GM23338 (cell line): Measurements from ENCODE around the gene BBOX1. TPM values are rescaled to one million over a fixed set of nuclear protein-coding genes. Genes with fewer than 3 reads are reported as not detected.

Experiments used
- ATAC-seq: fragments of 200-7000 bp; cut with Tn5 transposase; 3 replicates; pipeline ENCODE4 v1.9.1; 2020
- DNase-seq: peaks from one replicate; pipeline ENCODE4 v3.0.0-alpha.2; 2015; ENCODE audit warnings: low spot score
- H2AFZ ChIP-seq: fragments of 200-600 bp; sonication (generic); 2 replicates; pipeline ENCODE4 v1.8.0; 2016; ENCODE audit warnings: antibody characterized with exemption, mild to moderate bottlenecking, moderate library complexity
- H3F3A ChIP-seq: fragments of 200-600 bp; sonication (generic); replicated peaks from 2 replicates; pipeline ENCODE4 v1.8.0; 2017; ENCODE audit warnings: antibody characterized with exemption, mixed run types, low read depth
- H3K27ac ChIP-seq: fragments of 200-600 bp; sonication (generic); 2 replicates; pipeline ENCODE4 v1.6.1; 2016; ENCODE audit warnings: low read depth
- H3K27me3 ChIP-seq: fragments of 200-600 bp; sonication (generic); 2 replicates; pipeline ENCODE4 v1.8.0; 2016; ENCODE audit warnings: mild to moderate bottlenecking, mixed run types, moderate library complexity; ENCODE audit not compliant: insufficient read depth
- H3K36me3 ChIP-seq: fragments of 200-600 bp; sonication (generic); 2 replicates; pipeline ENCODE4 v1.8.0; 2016; ENCODE audit warnings: mild to moderate bottlenecking; ENCODE audit not compliant: insufficient read depth
- H3K4me1 ChIP-seq: fragments of 200-600 bp; sonication (generic); 2 replicates; pipeline ENCODE4 v1.8.0; 2016; ENCODE audit warnings: mild to moderate bottlenecking, moderate library complexity; ENCODE audit not compliant: insufficient read depth
- H3K4me2 ChIP-seq: fragments of 200-600 bp; sonication (generic); 2 replicates; pipeline ENCODE4 v1.7.1; 2017; ENCODE audit warnings: mixed run types
- H3K4me3 ChIP-seq: fragments of 200-600 bp; sonication (generic); 2 replicates; pipeline ENCODE4 v1.6.1; 2016; ENCODE audit warnings: mixed run types
- H3K79me2 ChIP-seq: fragments of 200-600 bp; sonication (generic); replicated peaks from 2 replicates; pipeline ENCODE4 v1.8.0; 2017; ENCODE audit warnings: mild to moderate bottlenecking; ENCODE audit not compliant: insufficient read depth
- H3K9me2 ChIP-seq: fragments of 200-600 bp; sonication (generic); 2 replicates; pipeline ENCODE4 v1.8.0; 2017; ENCODE audit not compliant: insufficient read depth
- H4K20me1 ChIP-seq: fragments of 200-600 bp; sonication (generic); replicated peaks from 2 replicates; pipeline ENCODE4 v1.8.0; 2017; ENCODE audit warnings: mild to moderate bottlenecking; ENCODE audit not compliant: insufficient read depth
- H3K27ac Mint-ChIP-seq: 2 replicates; pipeline ENCODE4 v1.8.0; 2020; ENCODE audit warnings: inconsistent platforms, mild to moderate bottlenecking, moderate library complexity, mixed read lengths
- H3K27me3 Mint-ChIP-seq: 3 replicates; pipeline ENCODE4 v1.8.0; 2022; ENCODE audit warnings: low read depth, mild to moderate bottlenecking, moderate library complexity, mixed read lengths, inconsistent platforms; ENCODE audit not compliant: insufficient read depth, poor library complexity
- H3K36me3 Mint-ChIP-seq: 3 replicates; pipeline ENCODE4 v1.8.0; 2021; ENCODE audit warnings: low read depth, mild to moderate bottlenecking, inconsistent platforms, moderate library complexity, mixed read lengths
- H3K4me1 Mint-ChIP-seq: 3 replicates; pipeline ENCODE4 v1.8.0; 2020; ENCODE audit warnings: mild to moderate bottlenecking, inconsistent platforms, mixed read lengths
- H3K4me3 Mint-ChIP-seq: 3 replicates; pipeline ENCODE4 v1.8.0; 2021; ENCODE audit warnings: moderate library complexity, mild to moderate bottlenecking, inconsistent platforms, mixed read lengths
- H3K9me3 Mint-ChIP-seq: 3 replicates; pipeline ENCODE4 v1.8.0; 2020; ENCODE audit warnings: moderate library complexity, mild to moderate bottlenecking, inconsistent platforms, mixed read lengths
- EZH2 ChIP-seq: fragments of 200-600 bp; sonication (generic); IDR thresholded peaks from one replicate; pipeline ENCODE4 v1.8.0; 2017; ENCODE audit warnings: antibody characterized with exemption, mild to moderate bottlenecking, low read depth; ENCODE audit not compliant: unreplicated experiment
- EZH2phosphoT487 ChIP-seq: fragments of 200-600 bp; sonication (generic); IDR thresholded peaks from one replicate; pipeline ENCODE4 v1.8.1; 2018; ENCODE audit warnings: antibody characterized with exemption; ENCODE audit not compliant: unreplicated experiment
- JUNB ChIP-seq: IDR thresholded peaks from one replicate; pipeline ENCODE4 v1.6.1; 2016; ENCODE audit warnings: antibody characterized with exemption; ENCODE audit not compliant: unreplicated experiment
- NANOG ChIP-seq: IDR thresholded peaks from 2 replicates; pipeline ENCODE4 v1.6.1; 2016; ENCODE audit warnings: antibody characterized with exemption, borderline replicate concordance
- POLR2AphosphoS5 ChIP-seq: IDR thresholded peaks from 2 replicates; pipeline ENCODE4 v1.6.1; 2016; ENCODE audit warnings: antibody characterized with exemption, low read depth
- polyA plus RNA-seq: library from polyadenylated mRNA; unstranded; fragments of >200 nt; fragmentation: Nextera tagmentation; extraction: Ambion mirVana; gene quantifications from 2 replicates; pipeline ENCODE4 v1.2.1, GENCODE V29; 2016
- total RNA-seq: library from RNA; depleted of rRNA; stranded (reverse); fragments of >200 nt; shearing (Covaris generic); gene quantifications from 2 replicates; pipeline ENCODE4 v1.2.3, GENCODE V29; 2014
- TF ChIP-seq, protein P1 (sequence below): IDR thresholded peaks from one replicate; pipeline ENCODE4 v1.6.1; 2018; ENCODE audit warnings: antibody characterized with exemption; ENCODE audit not compliant: unreplicated experiment
- TF ChIP-seq, protein P2 (sequence below): IDR thresholded peaks from 2 replicates; pipeline ENCODE4 v1.6.1; 2016; ENCODE audit warnings: antibody characterized with exemption
- TF ChIP-seq, protein P3 (sequence below): fragments of 250-450 bp; sonication (Bioruptor Pico); IDR thresholded peaks from 2 replicates; pipeline ENCODE4 v1.5.0; 2020; ENCODE audit warnings: mild to moderate bottlenecking, moderate library complexity

BBOX1 gene
- total and polyA plus RNA-seq, 2 experiments from 2014 or later: not detected

GRCh38 chr11:27138716-27139115, 98.1 kb downstream of the BBOX1 start (continued):
- TF ChIP-seq, protein P1, sequence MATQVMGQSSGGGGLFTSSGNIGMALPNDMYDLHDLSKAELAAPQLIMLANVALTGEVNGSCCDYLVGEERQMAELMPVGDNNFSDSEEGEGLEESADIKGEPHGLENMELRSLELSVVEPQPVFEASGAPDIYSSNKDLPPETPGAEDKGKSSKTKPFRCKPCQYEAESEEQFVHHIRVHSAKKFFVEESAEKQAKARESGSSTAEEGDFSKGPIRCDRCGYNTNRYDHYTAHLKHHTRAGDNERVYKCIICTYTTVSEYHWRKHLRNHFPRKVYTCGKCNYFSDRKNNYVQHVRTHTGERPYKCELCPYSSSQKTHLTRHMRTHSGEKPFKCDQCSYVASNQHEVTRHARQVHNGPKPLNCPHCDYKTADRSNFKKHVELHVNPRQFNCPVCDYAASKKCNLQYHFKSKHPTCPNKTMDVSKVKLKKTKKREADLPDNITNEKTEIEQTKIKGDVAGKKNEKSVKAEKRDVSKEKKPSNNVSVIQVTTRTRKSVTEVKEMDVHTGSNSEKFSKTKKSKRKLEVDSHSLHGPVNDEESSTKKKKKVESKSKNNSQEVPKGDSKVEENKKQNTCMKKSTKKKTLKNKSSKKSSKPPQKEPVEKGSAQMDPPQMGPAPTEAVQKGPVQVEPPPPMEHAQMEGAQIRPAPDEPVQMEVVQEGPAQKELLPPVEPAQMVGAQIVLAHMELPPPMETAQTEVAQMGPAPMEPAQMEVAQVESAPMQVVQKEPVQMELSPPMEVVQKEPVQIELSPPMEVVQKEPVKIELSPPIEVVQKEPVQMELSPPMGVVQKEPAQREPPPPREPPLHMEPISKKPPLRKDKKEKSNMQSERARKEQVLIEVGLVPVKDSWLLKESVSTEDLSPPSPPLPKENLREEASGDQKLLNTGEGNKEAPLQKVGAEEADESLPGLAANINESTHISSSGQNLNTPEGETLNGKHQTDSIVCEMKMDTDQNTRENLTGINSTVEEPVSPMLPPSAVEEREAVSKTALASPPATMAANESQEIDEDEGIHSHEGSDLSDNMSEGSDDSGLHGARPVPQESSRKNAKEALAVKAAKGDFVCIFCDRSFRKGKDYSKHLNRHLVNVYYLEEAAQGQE: no peak
- TF ChIP-seq, protein P2, sequence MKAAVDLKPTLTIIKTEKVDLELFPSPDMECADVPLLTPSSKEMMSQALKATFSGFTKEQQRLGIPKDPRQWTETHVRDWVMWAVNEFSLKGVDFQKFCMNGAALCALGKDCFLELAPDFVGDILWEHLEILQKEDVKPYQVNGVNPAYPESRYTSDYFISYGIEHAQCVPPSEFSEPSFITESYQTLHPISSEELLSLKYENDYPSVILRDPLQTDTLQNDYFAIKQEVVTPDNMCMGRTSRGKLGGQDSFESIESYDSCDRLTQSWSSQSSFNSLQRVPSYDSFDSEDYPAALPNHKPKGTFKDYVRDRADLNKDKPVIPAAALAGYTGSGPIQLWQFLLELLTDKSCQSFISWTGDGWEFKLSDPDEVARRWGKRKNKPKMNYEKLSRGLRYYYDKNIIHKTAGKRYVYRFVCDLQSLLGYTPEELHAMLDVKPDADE: no peak

- Mint-ChIP-seq H3K4me1 (no peaks in the 10 kb centered on the region), H3K9me3 (peaks cover 36% of the 10 kb centered on the region), H3K36me3 (peaks cover 28% of the 10 kb centered on the region; the same call in 2 of the 3 replicates), H3K27ac (no peak overlapping the region), H3K4me3 (no peak overlapping the region), H3K27me3 (no peaks in the 10 kb centered on the region)
- Histone ChIP-seq H3K79me2 (no peaks in the 10 kb centered on the region), H3K4me2 (no peak overlapping the region), H3F3A (no peaks in the 10 kb centered on the region), H2AFZ (no peak overlapping the region), H3K27ac (no peak overlapping the region), H3K4me1 (no peaks in the 10 kb centered on the region), H4K20me1 (no peaks in the 10 kb centered on the region), H3K27me3 (no peaks in the 10 kb centered on the region), H3K9me2 (0 out of 2 replicates have a peak, but pooled peaks cover 4% of the 10 kb centered on the region), H3K4me3 (no peak overlapping the region), H3K36me3 (no peaks in the 10 kb centered on the region)
- ATAC-seq (no peak), DNase-seq (no peak)
- TF ChIP-seq EZH2: no peak
- TF ChIP-seq, protein P3, sequence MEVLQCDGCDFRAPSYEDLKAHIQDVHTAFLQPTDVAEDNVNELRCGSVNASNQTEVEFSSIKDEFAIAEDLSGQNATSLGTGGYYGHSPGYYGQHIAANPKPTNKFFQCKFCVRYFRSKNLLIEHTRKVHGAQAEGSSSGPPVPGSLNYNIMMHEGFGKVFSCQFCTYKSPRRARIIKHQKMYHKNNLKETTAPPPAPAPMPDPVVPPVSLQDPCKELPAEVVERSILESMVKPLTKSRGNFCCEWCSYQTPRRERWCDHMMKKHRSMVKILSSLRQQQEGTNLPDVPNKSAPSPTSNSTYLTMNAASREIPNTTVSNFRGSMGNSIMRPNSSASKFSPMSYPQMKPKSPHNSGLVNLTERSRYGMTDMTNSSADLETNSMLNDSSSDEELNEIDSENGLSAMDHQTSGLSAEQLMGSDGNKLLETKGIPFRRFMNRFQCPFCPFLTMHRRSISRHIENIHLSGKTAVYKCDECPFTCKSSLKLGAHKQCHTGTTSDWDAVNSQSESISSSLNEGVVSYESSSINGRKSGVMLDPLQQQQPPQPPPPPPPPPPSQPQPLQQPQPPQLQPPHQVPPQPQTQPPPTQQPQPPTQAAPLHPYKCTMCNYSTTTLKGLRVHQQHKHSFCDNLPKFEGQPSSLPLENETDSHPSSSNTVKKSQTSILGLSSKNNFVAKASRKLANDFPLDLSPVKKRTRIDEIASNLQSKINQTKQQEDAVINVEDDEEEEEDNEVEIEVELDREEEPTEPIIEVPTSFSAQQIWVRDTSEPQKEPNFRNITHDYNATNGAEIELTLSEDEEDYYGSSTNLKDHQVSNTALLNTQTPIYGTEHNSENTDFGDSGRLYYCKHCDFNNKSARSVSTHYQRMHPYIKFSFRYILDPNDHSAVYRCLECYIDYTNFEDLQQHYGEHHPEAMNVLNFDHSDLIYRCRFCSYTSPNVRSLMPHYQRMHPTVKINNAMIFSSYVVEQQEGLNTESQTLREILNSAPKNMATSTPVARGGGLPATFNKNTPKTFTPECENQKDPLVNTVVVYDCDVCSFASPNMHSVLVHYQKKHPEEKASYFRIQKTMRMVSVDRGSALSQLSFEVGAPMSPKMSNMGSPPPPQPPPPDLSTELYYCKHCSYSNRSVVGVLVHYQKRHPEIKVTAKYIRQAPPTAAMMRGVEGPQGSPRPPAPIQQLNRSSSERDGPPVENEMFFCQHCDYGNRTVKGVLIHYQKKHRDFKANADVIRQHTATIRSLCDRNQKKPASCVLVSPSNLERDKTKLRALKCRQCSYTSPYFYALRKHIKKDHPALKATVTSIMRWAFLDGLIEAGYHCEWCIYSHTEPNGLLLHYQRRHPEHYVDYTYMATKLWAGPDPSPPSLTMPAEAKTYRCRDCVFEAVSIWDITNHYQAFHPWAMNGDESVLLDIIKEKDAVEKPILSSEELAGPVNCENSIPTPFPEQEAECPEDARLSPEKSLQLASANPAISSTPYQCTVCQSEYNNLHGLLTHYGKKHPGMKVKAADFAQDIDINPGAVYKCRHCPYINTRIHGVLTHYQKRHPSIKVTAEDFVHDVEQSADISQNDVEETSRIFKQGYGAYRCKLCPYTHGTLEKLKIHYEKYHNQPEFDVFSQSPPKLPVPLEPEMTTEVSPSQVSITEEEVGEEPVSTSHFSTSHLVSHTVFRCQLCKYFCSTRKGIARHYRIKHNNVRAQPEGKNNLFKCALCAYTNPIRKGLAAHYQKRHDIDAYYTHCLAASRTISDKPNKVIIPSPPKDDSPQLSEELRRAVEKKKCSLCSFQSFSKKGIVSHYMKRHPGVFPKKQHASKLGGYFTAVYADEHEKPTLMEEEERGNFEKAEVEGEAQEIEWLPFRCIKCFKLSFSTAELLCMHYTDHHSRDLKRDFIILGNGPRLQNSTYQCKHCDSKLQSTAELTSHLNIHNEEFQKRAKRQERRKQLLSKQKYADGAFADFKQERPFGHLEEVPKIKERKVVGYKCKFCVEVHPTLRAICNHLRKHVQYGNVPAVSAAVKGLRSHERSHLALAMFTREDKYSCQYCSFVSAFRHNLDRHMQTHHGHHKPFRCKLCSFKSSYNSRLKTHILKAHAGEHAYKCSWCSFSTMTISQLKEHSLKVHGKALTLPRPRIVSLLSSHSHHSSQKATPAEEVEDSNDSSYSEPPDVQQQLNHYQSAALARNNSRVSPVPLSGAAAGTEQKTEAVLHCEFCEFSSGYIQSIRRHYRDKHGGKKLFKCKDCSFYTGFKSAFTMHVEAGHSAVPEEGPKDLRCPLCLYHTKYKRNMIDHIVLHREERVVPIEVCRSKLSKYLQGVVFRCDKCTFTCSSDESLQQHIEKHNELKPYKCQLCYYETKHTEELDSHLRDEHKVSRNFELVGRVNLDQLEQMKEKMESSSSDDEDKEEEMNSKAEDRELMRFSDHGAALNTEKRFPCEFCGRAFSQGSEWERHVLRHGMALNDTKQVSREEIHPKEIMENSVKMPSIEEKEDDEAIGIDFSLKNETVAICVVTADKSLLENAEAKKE: no peak
- TF ChIP-seq, protein P1: no peak
- TF ChIP-seq EZH2phosphoT487: no peak
- no peak for TF ChIP-seq JUNB
- TF ChIP-seq NANOG: no peak
- TF ChIP-seq, protein P2: no peak
- TF ChIP-seq POLR2AphosphoS5: no peak
Measured at GRCh38 chr11:27139742-27140367, 99.2 kb downstream of the BBOX1 start.
